OCI-LY3 (cell line): ENCODE data around the gene RLF.

Experiments used
- H2AFZ ChIP-seq: fragments of 200-600, 300-600 bp; shearing (Covaris generic); 2 replicates; pipeline ENCODE4 v1.6.0; 2014; ENCODE audit warnings: antibody characterized with exemption, low read depth, low read length
- H3K27ac ChIP-seq: fragments of 200-600, 300-600 bp; sonication (generic); 2 replicates; pipeline ENCODE4 v1.5.1; 2014; ENCODE audit warnings: mild to moderate bottlenecking, low read length, moderate library complexity, mixed read lengths
- H3K27me3 ChIP-seq: fragments of 200-600, 300-600 bp; sonication (generic); 2 replicates; pipeline ENCODE4 v1.6.1; 2014; ENCODE audit warnings: low read depth, low read length, mixed read lengths
- H3K36me3 ChIP-seq: fragments of 200-600, 300-600 bp; sonication (generic); replicated peaks from 2 replicates; pipeline ENCODE3; 2014; ENCODE audit warnings: low read depth, low read length, mixed read lengths
- H3K4me1 ChIP-seq: fragments of 300-600, 200-600 bp; sonication (generic); 2 replicates; pipeline ENCODE4 v1.6.1; 2014; ENCODE audit warnings: low read length, mixed read lengths
- H3K4me2 ChIP-seq: fragments of 200-600, 300-600 bp; sonication (generic); 2 replicates; pipeline ENCODE4 v1.6.1; 2014; ENCODE audit warnings: low read length, mixed read lengths
- H3K4me3 ChIP-seq: fragments of 300-600, 200-600 bp; sonication (generic); 2 replicates; pipeline ENCODE4 v1.5.1; 2014; ENCODE audit warnings: antibody characterized with exemption, mild to moderate bottlenecking, low read length, moderate library complexity
- H3K79me2 ChIP-seq: fragments of 300-600, 200-600 bp; shearing (Covaris generic); 2 replicates; pipeline ENCODE4 v1.6.1; 2014; ENCODE audit warnings: mild to moderate bottlenecking, low read length, mixed read lengths
- H3K9ac ChIP-seq: fragments of 300-600, 200-600 bp; shearing (Covaris generic); 2 replicates; pipeline ENCODE4 v1.6.0; 2014; ENCODE audit warnings: mild to moderate bottlenecking, low read length, moderate library complexity
- H3K9me3 ChIP-seq: fragments of 200-600, 300-600 bp; shearing (Covaris generic); 2 replicates; pipeline ENCODE4 v1.6.1; 2014; ENCODE audit warnings: low read length, mixed read lengths; ENCODE audit not compliant: insufficient read depth
- H4K20me1 ChIP-seq: fragments of 200-600, 300-600 bp; sonication (generic); 2 replicates; pipeline ENCODE4 v1.6.1; 2016; ENCODE audit warnings: low read length, mixed read lengths; ENCODE audit not compliant: insufficient read depth
- CTCF ChIP-seq: fragments of 200-600, 300-600 bp; sonication (generic); IDR thresholded peaks from 2 replicates; pipeline ENCODE4 v1.5.1; 2014; ENCODE audit warnings: antibody characterized with exemption, low read length, low read depth
- EZH2phosphoT487 ChIP-seq: fragments of 200-600 bp; shearing (Covaris generic); IDR thresholded peaks from 2 replicates; pipeline ENCODE4 v1.6.1; 2018; ENCODE audit warnings: antibody characterized with exemption, mixed run types, low read depth

The RLF gene

GRCh38 chr1:40247655-40248054 is 86.5 kb downstream of the RLF start, which contains the start of gene TMCO2:
TMCO2 (plus strand) TSS chr1:40247937; CDS start chr1:40247994, 57 bp downstream.
- Histone ChIP-seq H3K36me3 (no peaks in the 10 kb centered on the region), H4K20me1 (no peaks in the 10 kb centered on the region), H3K9ac (no peak within 1 kb of the TSS), H3K4me1 (no peaks in the 10 kb centered on the region), H3K27ac (no peak within 1 kb of the TSS), H3K79me2 (no peaks in the 10 kb centered on the region), H3K4me3 (no peak within 1 kb of the TSS), H2AFZ (no peak within 1 kb of the TSS), H3K4me2 (no peak within 1 kb of the TSS), H3K9me3 (no peaks in the 10 kb centered on the region), H3K27me3 (no peaks in the 10 kb centered on the region)
- TF ChIP-seq CTCF (no peak), EZH2phosphoT487 (no peak)

- Histone ChIP-seq H4K20me1 (no peaks in the 10 kb centered on the region), H3K9me3 (no peaks in the 10 kb centered on the region), H3K4me2 (no peak overlapping the region), H3K27me3 (no peaks in the 10 kb centered on the region), H3K4me3 (no peak overlapping the region), H3K27ac (no peak overlapping the region), H3K4me1 (no peaks in the 10 kb centered on the region), H3K79me2 (no peaks in the 10 kb centered on the region), H2AFZ (no peak overlapping the region), H3K9ac (no peak overlapping the region), H3K36me3 (no peaks in the 10 kb centered on the region)
- TF ChIP-seq CTCF (no peak), EZH2phosphoT487 (no peak)
Observed at GRCh38 chr1:40248412-40248811, 87.2 kb downstream of the RLF start.

- Histone ChIP-seq H3K36me3 (no peaks in the 10 kb centered on the region), H3K79me2 (peaks cover 8% of the 10 kb centered on the region), H4K20me1 (no peaks in the 10 kb centered on the region), H3K4me3 (no peak overlapping the region), H3K4me1 (peaks cover under 1% of the 10 kb centered on the region), H2AFZ (no peak overlapping the region), H3K27ac (no peak overlapping the region), H3K9ac (no peak overlapping the region), H3K27me3 (no peaks in the 10 kb centered on the region), H3K9me3 (no peaks in the 10 kb centered on the region), H3K4me2 (no peak overlapping the region)
- no peak for TF ChIP-seq CTCF
- TF ChIP-seq EZH2phosphoT487, result no peak
Observed at GRCh38 chr1:40251456-40251855, 90.3 kb downstream of the RLF start.

GRCh38 chr1:40252601-40253000 is 91.4 kb downstream of the RLF start:
- H3K9ac ChIP-seq, result no peak overlapping the region
- no peaks in the 10 kb centered on the region for H3K9me3 ChIP-seq
- peaks cover 19% of the 10 kb centered on the region for H3K79me2 ChIP-seq
- H2AFZ ChIP-seq, result no peak overlapping the region
- no peaks in the 10 kb centered on the region for H4K20me1 ChIP-seq
- no peak overlapping the region for H3K4me2 ChIP-seq
- no peak overlapping the region for H3K27ac ChIP-seq
- H3K4me3 ChIP-seq, result no peak overlapping the region
- H3K27me3 ChIP-seq, result no peaks in the 10 kb centered on the region
- peaks cover 5% of the 10 kb centered on the region for H3K4me1 ChIP-seq
- TF ChIP-seq CTCF (no peak), EZH2phosphoT487 (no peak)
- no peaks in the 10 kb centered on the region for H3K36me3 ChIP-seq
